ENCODE measurements around the gene ABRAXAS1. TPM values are rescaled to one million over a fixed set of nuclear protein-coding genes. Genes with fewer than 3 reads are reported as not detected.
A peak's percentile ranks its signal among the peaks of the same experiment; 100 is the strongest.

The ABRAXAS1 gene
- total RNA-seq, 2 experiments from 2014 or later = 20.1 to 21.7 TPM

GRCh38 chr4:83490876-83491450, 6.1 kb upstream of the ABRAXAS1 start:
- DNase-seq (no peak), ATAC-seq (ENCODE audit: low read depth) (no peak)
- Mint-ChIP-seq H3K27me3 (peaks cover 2% of the 10 kb centered on the region), H3K9me3 (no peaks in the 10 kb centered on the region), H3K4me1 (peaks cover 4% of the 10 kb centered on the region), H3K4me3 (no peak overlapping the region), H3K36me3 (no peaks in the 10 kb centered on the region), H3K27ac (no peak overlapping the region)
- POLR2A ChIA-PET = no interaction called here

- POLR2A ChIA-PET = interaction anchor here (0.6 kb wide), 1 partner anchor 64 kb away, joined by 3 read pairs; no protein-coding TSS in a partner anchor
- Mint-ChIP-seq H3K36me3 (no peaks in the 10 kb centered on the region), H3K4me3 (no peak overlapping the region), H3K9me3 (no peaks in the 10 kb centered on the region), H3K27me3 (peaks cover 2% of the 10 kb centered on the region), H3K27ac (no peak overlapping the region), H3K4me1 (peaks cover 6% of the 10 kb centered on the region)
- DNase-seq = no peak
- no peak for ATAC-seq (ENCODE audit: low read depth)
These were observed 4.9 kb upstream of the ABRAXAS1 start for GRCh38 chr4:83489711-83490326.

GRCh38 chr4:83486457-83487129, 1.7 kb upstream of the ABRAXAS1 start:
- POLR2A ChIA-PET = interaction anchor here (1.6 kb wide), 1 partner anchor 32 kb away, joined by 14 read pairs; the partner anchor contains the start of genes HELQ and MRPS18C
- no peak for ATAC-seq (ENCODE audit: low read depth)
- no peaks in the 10 kb centered on the region for H3K9me3 Mint-ChIP-seq
- DNase-seq = no peak
- H3K4me1 Mint-ChIP-seq = peaks cover 15% of the 10 kb centered on the region
- H3K4me3 Mint-ChIP-seq = no peak overlapping the region
- H3K27me3 Mint-ChIP-seq = peaks cover 2% of the 10 kb centered on the region
- H3K27ac Mint-ChIP-seq = peak overlapping the region; percentile 24
- H3K36me3 Mint-ChIP-seq = no peaks in the 10 kb centered on the region

- Mint-ChIP-seq H3K27ac (no peak overlapping the region), H3K36me3 (peaks cover 8% of the 10 kb centered on the region), H3K4me1 (peaks cover 5% of the 10 kb centered on the region), H3K9me3 (no peaks in the 10 kb centered on the region), H3K4me3 (no peak overlapping the region), H3K27me3 (no peaks in the 10 kb centered on the region)
- ATAC-seq (ENCODE audit: low read depth) = no peak
- POLR2A ChIA-PET = interaction anchor here (1.7 kb wide), 1 partner anchor 74 kb away, joined by 9 read pairs; no protein-coding TSS in a partner anchor
- no peak for DNase-seq
These were observed 10.9 kb downstream of the ABRAXAS1 start for GRCh38 chr4:83473966-83474365.

- Mint-ChIP-seq H3K4me1 (peaks cover 5% of the 10 kb centered on the region), H3K27ac (no peak overlapping the region), H3K9me3 (no peaks in the 10 kb centered on the region), H3K36me3 (peaks cover 10% of the 10 kb centered on the region), H3K27me3 (no peaks in the 10 kb centered on the region), H3K4me3 (no peak overlapping the region)
- no peak for ATAC-seq (ENCODE audit: low read depth)
- DNase-seq = no peak
- POLR2A ChIA-PET = interaction anchor here (1.7 kb wide), 1 partner anchor 74 kb away, joined by 9 read pairs; no protein-coding TSS in a partner anchor
These were observed 11.5 kb downstream of the ABRAXAS1 start for GRCh38 chr4:83473423-83473822.

- no peaks in the 10 kb centered on the region for H3K27me3 Mint-ChIP-seq
- peaks cover 39% of the 10 kb centered on the region for H3K36me3 Mint-ChIP-seq
- POLR2A ChIA-PET = interaction anchor here (0.8 to 2.1 kb wide), 4 partner anchors 15 to 172 kb away, joined by 3 to 14 read pairs (median 8); partner anchors contain the start of genes ABRAXAS1 and COQ2
- DNase-seq (no peak), ATAC-seq (ENCODE audit: low read depth) (no peak)
- no peaks in the 10 kb centered on the region for H3K9me3 Mint-ChIP-seq
- H3K4me1 Mint-ChIP-seq = peaks cover 37% of the 10 kb centered on the region
- peak overlapping the region; percentile 100 for H3K4me3 Mint-ChIP-seq
- H3K27ac Mint-ChIP-seq = peak overlapping the region; percentile 100
These were observed 28.8 kb downstream of the ABRAXAS1 start for GRCh38 chr4:83456184-83456501.

GRCh38 chr4:83455281-83456183, 29.4 kb downstream of the ABRAXAS1 start, which contains the start of the genes HELQ and MRPS18C:
TSS of gene HELQ (minus strand) at chr4:83455823. CDS start at chr4:83455693, 130 bp downstream.
TSS of gene MRPS18C (plus strand) at chr4:83456058. CDS start at chr4:83456078, 20 bp downstream.
- H3K4me1 Mint-ChIP-seq = peaks cover 37% of the 10 kb centered on the region
- peak within 1 kb of the TSS; percentile 100 for H3K27ac Mint-ChIP-seq
- no peaks in the 10 kb centered on the region for H3K9me3 Mint-ChIP-seq
- peak within 1 kb of the TSS; percentile 100 for H3K4me3 Mint-ChIP-seq
- H3K27me3 Mint-ChIP-seq = no peaks in the 10 kb centered on the region
- DNase-seq (peak; percentile 89), ATAC-seq (ENCODE audit: low read depth) (peak; percentile 92)
- peaks cover 42% of the 10 kb centered on the region for H3K36me3 Mint-ChIP-seq
- POLR2A ChIA-PET = interaction anchor here (0.6 to 2.1 kb wide), 9 partner anchors 11 to 1026 kb away, joined by 3 to 14 read pairs (median 3); partner anchors contain the start of genes ABRAXAS1, COPS4 and COQ2

- POLR2A ChIA-PET = interaction anchor here (1.0 to 2.1 kb wide), 5 partner anchors 11 to 1025 kb away, joined by 3 to 14 read pairs (median 4); partner anchors contain the start of genes ABRAXAS1 and COQ2
- Mint-ChIP-seq H3K9me3 (no peaks in the 10 kb centered on the region), H3K4me1 (peaks cover 37% of the 10 kb centered on the region), H3K27me3 (no peaks in the 10 kb centered on the region), H3K36me3 (peaks cover 42% of the 10 kb centered on the region), H3K4me3 (peak overlapping the region; percentile 100), H3K27ac (peak overlapping the region; percentile 100)
- ATAC-seq (ENCODE audit: low read depth) (no peak), DNase-seq (no peak)
These were observed 30.2 kb downstream of the ABRAXAS1 start for GRCh38 chr4:83454686-83455085.

- Mint-ChIP-seq H3K27me3 (no peaks in the 10 kb centered on the region), H3K4me3 (no peak overlapping the region), H3K9me3 (no peaks in the 10 kb centered on the region), H3K27ac (no peak overlapping the region), H3K4me1 (peaks cover 11% of the 10 kb centered on the region), H3K36me3 (peaks cover 39% of the 10 kb centered on the region)
- POLR2A ChIA-PET = no interaction called here
- no peak for ATAC-seq (ENCODE audit: low read depth)
- DNase-seq = no peak
These were observed 35.9 kb downstream of the ABRAXAS1 start for GRCh38 chr4:83449009-83449408.

GRCh38 chr4:83440899-83441298, 44.0 kb downstream of the ABRAXAS1 start:
- ATAC-seq (ENCODE audit: low read depth) (no peak), DNase-seq (no peak)
- Mint-ChIP-seq H3K4me3 (no peak overlapping the region), H3K27ac (no peak overlapping the region), H3K4me1 (peaks cover 3% of the 10 kb centered on the region), H3K9me3 (no peaks in the 10 kb centered on the region), H3K36me3 (peaks cover 35% of the 10 kb centered on the region), H3K27me3 (no peaks in the 10 kb centered on the region)
- POLR2A ChIA-PET = interaction anchor here (1.1 kb wide), 1 partner anchor 15 kb away, joined by 4 read pairs; the partner anchor contains the start of genes HELQ and MRPS18C

- H3K4me1 Mint-ChIP-seq = peaks cover 3% of the 10 kb centered on the region
- DNase-seq = no peak
- POLR2A ChIA-PET = interaction anchor here (1.1 kb wide), 1 partner anchor 15 kb away, joined by 4 read pairs; the partner anchor contains the start of genes HELQ and MRPS18C
- peaks cover 38% of the 10 kb centered on the region for H3K36me3 Mint-ChIP-seq
- no peaks in the 10 kb centered on the region for H3K27me3 Mint-ChIP-seq
- no peak overlapping the region for H3K4me3 Mint-ChIP-seq
- no peak for ATAC-seq (ENCODE audit: low read depth)
- H3K9me3 Mint-ChIP-seq = no peaks in the 10 kb centered on the region
- H3K27ac Mint-ChIP-seq = no peak overlapping the region
These were observed 44.6 kb downstream of the ABRAXAS1 start for GRCh38 chr4:83440148-83440814.

- no peaks in the 10 kb centered on the region for H3K27me3 Mint-ChIP-seq
- H3K4me3 Mint-ChIP-seq = no peak overlapping the region
- peaks cover 3% of the 10 kb centered on the region for H3K4me1 Mint-ChIP-seq
- H3K27ac Mint-ChIP-seq = no peak overlapping the region
- H3K9me3 Mint-ChIP-seq = no peaks in the 10 kb centered on the region
- peaks cover 31% of the 10 kb centered on the region for H3K36me3 Mint-ChIP-seq
- POLR2A ChIA-PET = no interaction called here
- DNase-seq = no peak
- no peak for ATAC-seq (ENCODE audit: low read depth)
These were observed 46.2 kb downstream of the ABRAXAS1 start for GRCh38 chr4:83438719-83439118.
